K562 (cell line): ENCODE data around the gene PRR14. TPM values are rescaled to one million over a fixed set of nuclear protein-coding genes. Genes with fewer than 3 reads are reported as not detected.

ENCODE experiments used
- CBX8 ChIP-seq: fragments of 200-600 bp; sonication (generic); IDR thresholded peaks from 2 replicates; pipeline ENCODE4 v1.6.1; 2012; ENCODE audit warnings: borderline replicate concordance, mixed run types, low read depth, mild to moderate bottlenecking, moderate library complexity, mixed read lengths, low read length, control low read depth, inconsistent platforms; ENCODE audit not compliant: poor library complexity, severe bottlenecking; ENCODE audit errors: extremely low read depth
- ESRRA ChIP-seq: fragments of 450-650 bp; IDR thresholded peaks from 2 replicates; pipeline ENCODE4 v1.6.1; 2014; ENCODE audit warnings: low read depth, mild to moderate bottlenecking, moderate library complexity, borderline replicate concordance
- FOSL1 ChIP-seq: fragments of 200-800 bp; sonication (Bioruptor generic); conservative IDR thresholded peaks from 2 replicates; pipeline ENCODE4 v1.6.1; 2016; ENCODE audit warnings: missing genetic modification characterization, missing compliant biosample characterization
- MAFK ChIP-seq: IDR thresholded peaks from 2 replicates; pipeline ENCODE4 v1.6.1; 2011; ENCODE audit warnings: low read length, improper control_type of control experiment
- MLLT1 ChIP-seq, 2 experiments: fragments of 450-650 bp; IDR thresholded peaks; 2 replicates each; pipeline ENCODE4 v1.6.1; 2016
- POLR2G ChIP-seq: fragments of 200-400 bp; formaldehyde crosslinking; IDR thresholded peaks from 2 replicates; pipeline ENCODE4 v1.6.1; 2017; ENCODE audit warnings: low read depth, mild to moderate bottlenecking, antibody characterized with exemption, low read length, moderate library complexity
- PYGO2 ChIP-seq: fragments of 450-650 bp; IDR thresholded peaks from 2 replicates; pipeline ENCODE4 v1.6.1; 2016; ENCODE audit warnings: mild to moderate bottlenecking, missing genetic modification characterization, moderate library complexity, missing compliant biosample characterization
- RFX1 ChIP-seq: fragments of 450-650 bp; IDR thresholded peaks from 2 replicates; pipeline ENCODE4 v1.6.1; 2016; ENCODE audit warnings: mild to moderate bottlenecking, moderate library complexity
- RREB1 ChIP-seq: fragments of 250-450 bp; sonication (Bioruptor Pico); IDR thresholded peaks from 2 replicates; pipeline ENCODE4 v1.4.0; 2020
- SAP30 ChIP-seq: fragments of 200-600 bp; sonication (generic); IDR thresholded peaks from 2 replicates; pipeline ENCODE4 v1.6.1; 2012; ENCODE audit warnings: borderline replicate concordance, low read depth, mild to moderate bottlenecking, moderate library complexity, low read length, control low read depth, inconsistent platforms; ENCODE audit not compliant: insufficient read depth, poor library complexity, severe bottlenecking
- SP1 ChIP-seq: sonication (generic); formaldehyde crosslinking; IDR thresholded peaks from 2 replicates; pipeline ENCODE4 v1.8.1; 2022; ENCODE audit warnings: mild to moderate bottlenecking, missing genetic modification reagents
- TAF1 ChIP-seq: IDR thresholded peaks from 2 replicates; pipeline ENCODE4 v1.6.1; 2011; ENCODE audit warnings: mild to moderate bottlenecking, low read length, moderate library complexity; ENCODE audit not compliant: insufficient read depth, control insufficient read depth, severe bottlenecking; ENCODE audit errors: extremely low read depth
- TBP ChIP-seq: optimal IDR thresholded peaks from 2 replicates; pipeline ENCODE3; 2011; ENCODE audit warnings: low read depth, low read length, improper control_type of control experiment
- XRCC3 ChIP-seq: fragments of 450-650 bp; IDR thresholded peaks from 2 replicates; pipeline ENCODE4 v1.6.1; 2017; ENCODE audit warnings: mild to moderate bottlenecking, moderate library complexity
- ZKSCAN8 ChIP-seq: fragments of 200-800 bp; sonication (Bioruptor generic); IDR thresholded peaks from 2 replicates; pipeline ENCODE4 v1.6.1; 2016; ENCODE audit warnings: missing genetic modification characterization, missing compliant biosample characterization
- ZNF639 ChIP-seq, 2 experiments: fragments of 200-800 bp in 1 of 2; sonication (Bioruptor generic) in 1 of 2; sonication (generic) in 1 of 2; formaldehyde crosslinking in 1 of 2; IDR thresholded peaks in 1 of 2; conservative IDR thresholded peaks in 1 of 2; 2 replicates each; pipeline versions ENCODE4 v1.5.0 to v1.6.1; 2016 to 2020; ENCODE audit warnings: missing compliant biosample characterization in 1 of 2, missing genetic modification characterization in 1 of 2, missing genetic modification reagents in 1 of 2
- ZNF75A ChIP-seq: fragments of 450-650 bp; formaldehyde crosslinking; IDR thresholded peaks from 2 replicates; pipeline ENCODE4 v1.4.0; 2020; ENCODE audit warnings: mild to moderate bottlenecking
- polyA plus RNA-seq, 8 experiments: library from polyadenylated mRNA; depleted of rRNA in 4 of 8; stranded (reverse) in 5 of 8; unstranded in 3 of 8; fragments of >200 nt; fragmentation: Nextera tagmentation in 2 of 8; fragmentation: Illumina TruSeq in 1 of 8; extraction: Ambion mirVana in 2 of 8; extraction: Trizol in 1 of 8; gene quantifications; 2 replicates each; pipeline versions ENCODE4 v1.2.1 to v1.2.3, GENCODE V29; 2011 to 2014; ENCODE audit warnings: inconsistent platforms in 1 of 8, missing spikeins in 1 of 8
- total RNA-seq, 7 experiments: library from RNA; depleted of rRNA in 6 of 7; stranded (reverse); fragments of >200 nt in 6 of 7; fragmentation: Illumina TruSeq in 2 of 7; extraction: Trizol in 2 of 7; gene quantifications; 2 replicates each; pipeline versions ENCODE4 v1.2.1 to v1.2.3, GENCODE V29; 2011 to 2021; ENCODE audit warnings: low replicate concordance in 1 of 7

PRR14 gene
- total and polyA plus RNA-seq, 9 of the 15 experiments (the other 6 are each of a cell fraction or from before 2014, with no cell fraction given): 2.2 to 63.1 (median 11.5) TPM

GRCh38 chr16:30698816-30699614 is 48.3 kb downstream of the PRR14 start, which contains the start of gene SRCAP (continued):
- TF ChIP-seq ZNF639 (CRISPR knock-in tag; conservative IDR thresholded peaks at IDR 0.05 in 1 of 2, IDR thresholded peaks at IDR 0.05 in 1 of 2): peak in 1 of 2 experiments; percentile 57; a peak in 1 of 4 replicates
- TF ChIP-seq ESRRA: peak; percentile 81
- 0 out of 2 replicates have a peak, but pooled peaks have one; percentile 33 for TF ChIP-seq RREB1 (CRISPR knock-in tag)
- TF ChIP-seq RFX1: no peak
- peak; percentile 64; the same call in 1 of the 2 replicates for TF ChIP-seq POLR2G
- 0 out of 4 replicates have a peak, but pooled peaks of 1 of the 2 experiments have one; percentile 24 for TF ChIP-seq MLLT1 (IDR thresholded peaks at IDR 0.05)
- TF ChIP-seq TBP: peak; percentile 59
- no peak for TF ChIP-seq MAFK
- no peak; the same call in none of the 2 replicates for TF ChIP-seq FOSL1 (tag)
- no peak for TF ChIP-seq CBX8
- TF ChIP-seq SAP30: peak; percentile 81
- no peak for TF ChIP-seq ZKSCAN8 (CRISPR knock-in tag)
- TF ChIP-seq SP1 (CRISPR knock-in tag): no peak
- no peak for TF ChIP-seq PYGO2
- TF ChIP-seq TAF1: no peak
- no peak for TF ChIP-seq ZNF75A (CRISPR knock-in tag)
- no peak for TF ChIP-seq XRCC3
